Caki2 (cell line): ENCODE measurements around the gene CEL. TPM values are rescaled to one million over a fixed set of nuclear protein-coding genes. Genes with fewer than 3 reads are reported as not detected.
"Not testable (repeated sequence)": the region's sequence is repeated elsewhere in the genome, so short reads cannot be mapped to it uniquely, and the experiment has no call there.

ENCODE experiments used
- DNase-seq: peaks from one replicate; pipeline ENCODE4 v3.0.0-alpha.2; 2015; ENCODE audit warnings: low read depth
- in situ Hi-C: cut with HindIII; loops from 2 replicates; pipeline ENCODE4 v1.10.0; 2016; ENCODE audit warnings: low sequenced_read_pairs, low pct_unique_long_range_greater_than_20kb, mixed read lengths
- total RNA-seq: library from RNA; depleted of rRNA; stranded (reverse); fragments of >200 nt; shearing (Covaris generic); gene quantifications from 2 replicates; pipeline ENCODE4 v1.2.3, GENCODE V29; 2014; ENCODE audit warnings: low replicate concordance

Gene CEL
- total RNA-seq, 1 experiment from 2014 or later = 0.10 TPM

GRCh38 chr9:133090752-133091385 lies 29.1 kb downstream of the CEL start:
- in situ Hi-C loops = no loop called here

GRCh38 chr9:133094351-133094750 lies 32.6 kb downstream of the CEL start:
- in situ Hi-C loops, DNase-seq: not testable (repeated sequence)

More at GRCh38 chr9:133090752-133091385, 29.1 kb downstream of the CEL start:
- DNase-seq = no peak

GRCh38 chr9:133094842-133095393 lies 33.1 kb downstream of the CEL start:
- in situ Hi-C loops = no loop called here
- DNase-seq = no peak

GRCh38 chr9:133098104-133098754 lies 36.4 kb downstream of the CEL start:
- no peak for DNase-seq
- in situ Hi-C loops = no loop called here

- no peak for DNase-seq
- in situ Hi-C loops = no loop called here
These were observed 37.1 kb downstream of the CEL start for GRCh38 chr9:133098871-133099270.

- DNase-seq = no peak
- in situ Hi-C loops = no loop called here
These were observed 38.1 kb downstream of the CEL start for GRCh38 chr9:133099726-133100505.

GRCh38 chr9:133100506-133101355 lies 39.0 kb downstream of the CEL start:
- in situ Hi-C loops = no loop called here

GRCh38 chr9:133101356-133102189 lies 39.8 kb downstream of the CEL start:
- DNase-seq = no peak
- in situ Hi-C loops = no loop called here

More at GRCh38 chr9:133100506-133101355, 39.0 kb downstream of the CEL start:
- DNase-seq = no peak

- no peak for DNase-seq
- in situ Hi-C loops = no loop called here
These were observed 40.6 kb downstream of the CEL start for GRCh38 chr9:133102190-133103021.

- in situ Hi-C loops = no loop called here
- DNase-seq = peak; percentile 46
These were observed 41.6 kb downstream of the CEL start for GRCh38 chr9:133103183-133103986.

GRCh38 chr9:133103987-133104505 lies 42.3 kb downstream of the CEL start:
- in situ Hi-C loops = no loop called here

GRCh38 chr9:133104718-133105460 lies 43.1 kb downstream of the CEL start:
- in situ Hi-C loops = no loop called here
- DNase-seq = no peak

More at GRCh38 chr9:133103987-133104505, 42.3 kb downstream of the CEL start:
- no peak for DNase-seq

- no peak for DNase-seq
- in situ Hi-C loops = no loop called here
These were observed 43.6 kb downstream of the CEL start for GRCh38 chr9:133105461-133105770.

- DNase-seq = no peak
- in situ Hi-C loops = no loop called here
These were observed 44.9 kb downstream of the CEL start for GRCh38 chr9:133106511-133107244.
